Stomach (tissue), 9 donors: ENCODE data around the gene PNCK. TPM values are rescaled to one million over a fixed set of nuclear protein-coding genes. Genes with fewer than 3 reads are reported as not detected.

Source experiments
- DNase-seq, 2 donors: peaks; one replicate each; pipeline versions ENCODE4 v3.0.0 to v3.0.0-alpha.2; 2013 to 2019
- H3K27ac ChIP-seq, 5 donors: fragments of 200-600 bp in 4 of 5; sonication (generic) in 4 of 5; one replicate each; pipeline ENCODE4 v1.5.1; 2013 to 2019; ENCODE audit warnings: mild to moderate bottlenecking in 1 of 5, moderate library complexity in 1 of 5
- H3K27me3 ChIP-seq, 3 donors: fragments of 200-600 bp; sonication (generic); one replicate each; pipeline ENCODE4 v1.5.1; 2017 to 2019; ENCODE audit warnings: mixed run types in 1 of 3
- H3K36me3 ChIP-seq, 4 donors: fragments of 200-600 bp; sonication (generic); 1 replicate in 3 of 4; 2 replicates in 1 of 4; pipeline ENCODE4 v1.5.1; 2016 to 2019
- H3K4me1 ChIP-seq, 4 donors: fragments of 200-600 bp; sonication (generic); one replicate each; pipeline ENCODE4 v1.5.1; 2016 to 2019
- H3K4me3 ChIP-seq, 4 donors: fragments of 200-600 bp; sonication (generic) in 3 of 4; one replicate each; pipeline ENCODE4 v1.5.1; 2016 to 2019; ENCODE audit warnings: mild to moderate bottlenecking in 1 of 4
- H3K9me3 ChIP-seq, 4 donors: fragments of 200-600 bp; sonication (generic); one replicate each; pipeline ENCODE4 v1.5.1; 2016 to 2019
- CTCF ChIP-seq, 7 experiments: fragments of 450-650 bp in 4 of 7; fragments of 200-600 bp in 3 of 7; sonication (generic) in 3 of 7; IDR thresholded peaks; one replicate each; pipeline ENCODE4 v1.5.1; 2016 to 2019; ENCODE audit warnings: antibody characterized with exemption in 7 of 7, control low read depth in 2 of 7, mild to moderate bottlenecking in 1 of 7
- EP300 ChIP-seq: sonication (generic); formaldehyde crosslinking; IDR thresholded peaks from one replicate; pipeline ENCODE4 v1.6.1; 2017; ENCODE audit warnings: antibody characterized with exemption
- POLR2A ChIP-seq, 4 donors: fragments of 450-650 bp; IDR thresholded peaks; one replicate each; pipeline ENCODE4 v1.6.1; 2016; ENCODE audit warnings: antibody characterized with exemption in 4 of 4, control low read depth in 2 of 4, mild to moderate bottlenecking in 1 of 4, moderate library complexity in 1 of 4
- POLR2AphosphoS5 ChIP-seq, 3 donors: sonication (generic); formaldehyde crosslinking; IDR thresholded peaks; one replicate each; pipeline ENCODE4 v1.6.1; 2016; ENCODE audit warnings: antibody characterized with exemption in 3 of 3
- WGBS, 5 donors: extraction: QIAGEN DNeasy Blood & Tissue Kit in 3 of 5; methylation state at CpG; one replicate each; pipeline versions ENCODE4 v1.1.5 to v1.1.7; 2013 to 2018; 5-methylcytosine and 5-hydroxymethylcytosine counted together
- intact Hi-C: fragments of 100-400 bp; cut with DNase I; formaldehyde crosslinking; loops from one replicate; pipeline ENCODE4 v1.15.1; 2023; ENCODE audit warnings: low total_unique reads
- polyA plus RNA-seq, 3 donors: library from polyadenylated mRNA; stranded (reverse); fragments of 200-250 nt; gene quantifications; one replicate each; pipeline ENCODE4 v1.2.3, GENCODE V29; 2013
- total RNA-seq, 5 donors: library from RNA; depleted of rRNA; stranded (reverse); fragments of >200 nt; gene quantifications; one replicate each; pipeline versions ENCODE4 v1.1.0 to v1.2.3, GENCODE V29; 2014 to 2016
- donor health status: healthy with polysubstance abuse.
- donor health status: Bipolar disorder and iron deficiency.
- donor health status: healthy.

PNCK gene
- total and polyA plus RNA-seq, 8 donors, result 0.44 to 21.0 (median 8.3) TPM; not detected in 1

- peak; percentile 63 to 68 for DNase-seq
- peaks cover 0 to 32% (median 14%) of the 10 kb centered on the region in 4 donors for H3K9me3 ChIP-seq
- intact Hi-C loops, result loop anchor here (10.0 kb wide), 1 partner anchor 107 kb away; no protein-coding TSS in a partner anchor
- TF ChIP-seq CTCF (IDR thresholded peaks at IDR 0.05) (peak in 3 of 7 experiments; percentile 16 to 43 (median 17)), POLR2A (IDR thresholded peaks at IDR 0.05) (no peak)
- H3K4me1 ChIP-seq, result peaks cover 0 to 7% (median 3%) of the 10 kb centered on the region in 4 donors
- H3K27me3 ChIP-seq, result peaks cover 0 to 31% (median 15%) of the 10 kb centered on the region in 3 donors
- H3K4me3 ChIP-seq, result peak overlapping the region in 2 of 4 donors; percentile 11 to 26
- H3K36me3 ChIP-seq, result no peaks in the 10 kb centered on the region
- WGBS, 5 donors, result 5 to 31% (median 14%) methylated on average over 5 to 31 of the region's 31 CpGs
- no peak overlapping the region for H3K27ac ChIP-seq
These were observed 11.3 kb downstream of the PNCK start for GRCh38 chrX:153662266-153662665.

GRCh38 chrX:153659268-153659667 is 14.3 kb downstream of the PNCK start:
- DNase-seq, result no peak
- TF ChIP-seq POLR2AphosphoS5 (IDR thresholded peaks at IDR 0.05) (no peak), CTCF (IDR thresholded peaks at IDR 0.05) (no peak), EP300 (no peak), POLR2A (IDR thresholded peaks at IDR 0.05) (no peak)
- H3K4me3 ChIP-seq, result no peak overlapping the region
- peaks cover 0 to 23% (median 12%) of the 10 kb centered on the region in 3 donors for H3K27me3 ChIP-seq
- peaks cover 0 to 20% (median 8%) of the 10 kb centered on the region in 4 donors for H3K9me3 ChIP-seq
- WGBS, 5 donors, result 82 to 96% (median 89%) methylated on average over 3 of the region's 3 CpGs
- intact Hi-C loops, result no loop called here
- H3K27ac ChIP-seq, result no peak overlapping the region
- H3K4me1 ChIP-seq, result peaks cover 0 to 7% (median 3%) of the 10 kb centered on the region in 4 donors
- no peaks in the 10 kb centered on the region for H3K36me3 ChIP-seq

GRCh38 chrX:153657161-153657560 is 16.5 kb downstream of the PNCK start:
- WGBS, 5 donors, result 79 to 91% (median 87%) methylated on average over 6 to 9 of the region's 9 CpGs
- no peak for DNase-seq
- Histone ChIP-seq H3K27ac (no peak overlapping the region), H3K4me3 (no peak overlapping the region), H3K4me1 (peaks cover 0 to 3% (median 1%) of the 10 kb centered on the region in 4 donors), H3K9me3 (peaks cover 0 to 33% (median 10%) of the 10 kb centered on the region in 4 donors), H3K27me3 (peaks cover 0 to 10% (median 8%) of the 10 kb centered on the region in 3 donors), H3K36me3 (no peaks in the 10 kb centered on the region)
- intact Hi-C loops, result no loop called here
- TF ChIP-seq POLR2A (IDR thresholded peaks at IDR 0.05) (no peak), POLR2AphosphoS5 (IDR thresholded peaks at IDR 0.05) (no peak), EP300 (no peak), CTCF (IDR thresholded peaks at IDR 0.05) (no peak)

DNA sequence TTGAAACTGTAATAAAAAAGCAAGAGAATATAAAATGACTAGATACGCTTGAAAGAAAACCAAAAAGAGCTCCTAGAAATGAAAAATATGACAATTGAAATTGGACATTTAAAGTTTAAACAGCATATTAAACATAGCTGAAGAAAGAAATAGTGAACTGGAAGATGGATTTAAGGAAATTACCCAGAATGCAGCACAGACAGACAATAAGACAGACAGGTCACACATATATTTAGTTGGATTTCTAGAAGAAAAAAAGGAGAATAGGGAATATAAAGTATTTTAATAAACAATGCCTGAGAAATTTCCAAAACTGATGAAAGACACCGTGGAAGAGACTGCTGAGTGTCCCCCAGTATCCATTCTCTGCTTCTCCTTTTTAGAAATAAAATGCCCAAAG is 20.1 kb downstream of the PNCK start:
- Histone ChIP-seq H3K4me3 (no peak overlapping the region), H3K9me3 (peaks cover 0 to 23% (median 8%) of the 10 kb centered on the region in 4 donors), H3K4me1 (no peaks in the 10 kb centered on the region), H3K36me3 (no peaks in the 10 kb centered on the region), H3K27ac (no peak overlapping the region), H3K27me3 (peaks cover 3 to 22% (median 8%) of the 10 kb centered on the region in 3 donors)
- intact Hi-C loops, result no loop called here
- WGBS, 5 donors, result 84 to 93% (median 88%) methylated on average over 2 of the region's 2 CpGs
- no peak for DNase-seq
- TF ChIP-seq POLR2A (IDR thresholded peaks at IDR 0.05), result no peak
- TF ChIP-seq CTCF (IDR thresholded peaks at IDR 0.05), result no peak
- no peak for TF ChIP-seq POLR2AphosphoS5 (IDR thresholded peaks at IDR 0.05)
- TF ChIP-seq EP300, result no peak
